WERI-Rb-1 (cell line): ENCODE data around the gene KLK12.

Experiments
- DNase-seq: peaks from one replicate; pipeline ENCODE4 v3.0.0-alpha.2; 2020
- H3K27ac ChIP-seq: fragments of 250-450 bp; sonication (Bioruptor Pico); 2 replicates; pipeline ENCODE4 v1.5.1; 2020; ENCODE audit warnings: mild to moderate bottlenecking, moderate library complexity
- H3K27me3 ChIP-seq: fragments of 250-450 bp; sonication (Bioruptor Pico); 2 replicates; pipeline ENCODE4 v1.5.1; 2021; ENCODE audit warnings: mild to moderate bottlenecking, low read depth, moderate library complexity; ENCODE audit not compliant: insufficient read depth, severe bottlenecking
- H3K36me3 ChIP-seq: fragments of 250-450 bp; sonication (Bioruptor Pico); 2 replicates; pipeline ENCODE4 v1.5.1; 2020; ENCODE audit warnings: mild to moderate bottlenecking, moderate library complexity
- H3K4me3 ChIP-seq: 2 replicates; pipeline ENCODE4 v1.5.1; 2011; ENCODE audit warnings: low read depth, mild to moderate bottlenecking, control low read depth, low read length
- H3K9me3 ChIP-seq: fragments of 250-450 bp; sonication (Bioruptor Pico); 2 replicates; pipeline ENCODE4 v1.5.1; 2021; ENCODE audit warnings: mild to moderate bottlenecking, moderate library complexity; ENCODE audit not compliant: severe bottlenecking
- CTCF ChIP-seq: IDR thresholded peaks from 2 replicates; pipeline ENCODE4 v1.5.1; 2011; ENCODE audit warnings: low read depth, mild to moderate bottlenecking, control low read depth, inconsistent platforms, low read length

Gene KLK12

GRCh38 chr19:51029718-51030117, 5.1 kb downstream of the KLK12 start:
- Histone ChIP-seq H3K27me3 (peaks cover 79% of the 10 kb centered on the region), H3K27ac (no peak overlapping the region), H3K9me3 (no peaks in the 10 kb centered on the region), H3K36me3 (no peaks in the 10 kb centered on the region), H3K4me3 (no peak overlapping the region)
- DNase-seq: no peak
- no peak for TF ChIP-seq CTCF

DNA sequence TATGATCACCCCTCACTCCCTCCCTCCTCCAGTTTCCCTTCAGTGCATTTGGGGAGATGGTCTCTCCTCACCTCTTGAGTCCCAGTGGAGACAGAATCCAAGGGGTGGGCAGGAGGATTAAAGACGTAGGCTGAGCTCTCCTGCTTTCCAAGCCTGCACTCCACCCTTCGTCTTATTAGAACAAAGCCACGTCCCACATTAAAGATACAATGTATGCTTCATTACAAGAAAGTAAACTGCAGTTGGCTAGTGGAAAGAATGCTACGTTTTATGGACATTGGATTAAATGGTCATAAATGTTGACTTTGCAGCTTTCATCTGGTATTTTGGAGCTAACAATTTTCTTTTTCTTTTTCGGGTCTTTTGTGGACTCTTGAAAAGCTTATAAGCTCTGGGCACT, 6.9 kb downstream of the KLK12 start:
- Histone ChIP-seq H3K4me3 (no peak overlapping the region), H3K36me3 (no peaks in the 10 kb centered on the region), H3K27ac (no peak overlapping the region), H3K9me3 (no peaks in the 10 kb centered on the region), H3K27me3 (peaks cover 74% of the 10 kb centered on the region)
- DNase-seq: no peak
- TF ChIP-seq CTCF: no peak

DNA sequence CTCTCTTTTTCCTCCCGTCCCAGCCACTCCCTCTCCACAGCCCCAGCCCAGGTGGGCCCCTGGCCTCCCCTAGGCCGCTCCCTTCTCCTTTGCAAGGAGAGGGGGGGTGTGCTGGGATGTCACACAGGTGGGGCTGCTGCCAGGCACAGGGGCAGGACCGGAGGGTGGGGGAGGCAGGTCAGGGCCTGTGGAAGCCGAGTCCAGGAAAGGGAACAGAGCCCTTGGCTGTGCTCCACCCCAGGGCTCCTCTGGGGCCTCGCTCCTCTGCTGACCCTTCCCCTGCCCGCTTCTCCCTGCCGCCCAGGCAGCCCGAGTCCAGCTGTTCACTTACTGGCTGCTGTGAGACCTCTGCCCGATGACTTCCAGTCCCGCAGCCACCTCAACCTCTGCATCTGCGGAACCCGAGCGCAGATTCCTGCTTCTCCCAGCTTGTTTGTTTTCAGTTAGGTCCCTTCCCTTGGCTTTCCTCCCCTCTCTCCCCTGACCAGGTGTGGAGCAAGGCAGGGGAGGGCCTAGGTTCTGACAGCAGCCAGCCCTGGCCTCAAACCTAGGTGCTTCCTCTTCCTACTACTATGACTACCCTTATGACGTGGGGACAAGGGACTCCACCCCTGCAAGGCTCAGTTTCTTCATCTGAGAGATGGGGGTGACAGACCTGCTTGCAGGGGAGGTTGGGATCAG, 7.5 kb downstream of the KLK12 start:
- H3K9me3 ChIP-seq: no peaks in the 10 kb centered on the region
- no peak overlapping the region for H3K27ac ChIP-seq
- no peak overlapping the region for H3K4me3 ChIP-seq
- no peaks in the 10 kb centered on the region for H3K36me3 ChIP-seq
- no peak for DNase-seq
- TF ChIP-seq CTCF: no peak
- peaks cover 74% of the 10 kb centered on the region for H3K27me3 ChIP-seq

DNA sequence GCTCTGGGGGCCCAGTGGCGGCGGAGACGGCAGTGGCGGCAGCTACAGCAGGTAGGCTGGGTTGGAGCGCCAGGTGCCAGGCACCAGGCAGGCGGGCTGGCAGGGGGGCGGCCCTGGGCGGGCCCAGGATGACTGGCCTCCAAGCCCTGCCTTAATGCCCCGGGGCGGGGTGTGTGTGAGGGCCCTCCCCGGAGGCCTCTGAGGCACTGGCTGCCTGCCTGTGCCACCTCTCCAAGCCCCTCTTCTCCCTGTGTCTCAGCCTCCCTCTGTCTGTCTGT, 8.3 kb downstream of the KLK12 start, which contains the start of gene KLK11:
TSS of gene KLK11 (minus strand) at position 63 of the 278 bp plus-strand sequence. CDS start 985 bp downstream, outside the sequence.
- no peaks in the 10 kb centered on the region for H3K9me3 ChIP-seq
- peaks cover 76% of the 10 kb centered on the region for H3K27me3 ChIP-seq
- no peaks in the 10 kb centered on the region for H3K36me3 ChIP-seq
- H3K4me3 ChIP-seq: no peak within 1 kb of the TSS
- no peak within 1 kb of the TSS for H3K27ac ChIP-seq
- no peak for TF ChIP-seq CTCF
- DNase-seq: no peak

DNA sequence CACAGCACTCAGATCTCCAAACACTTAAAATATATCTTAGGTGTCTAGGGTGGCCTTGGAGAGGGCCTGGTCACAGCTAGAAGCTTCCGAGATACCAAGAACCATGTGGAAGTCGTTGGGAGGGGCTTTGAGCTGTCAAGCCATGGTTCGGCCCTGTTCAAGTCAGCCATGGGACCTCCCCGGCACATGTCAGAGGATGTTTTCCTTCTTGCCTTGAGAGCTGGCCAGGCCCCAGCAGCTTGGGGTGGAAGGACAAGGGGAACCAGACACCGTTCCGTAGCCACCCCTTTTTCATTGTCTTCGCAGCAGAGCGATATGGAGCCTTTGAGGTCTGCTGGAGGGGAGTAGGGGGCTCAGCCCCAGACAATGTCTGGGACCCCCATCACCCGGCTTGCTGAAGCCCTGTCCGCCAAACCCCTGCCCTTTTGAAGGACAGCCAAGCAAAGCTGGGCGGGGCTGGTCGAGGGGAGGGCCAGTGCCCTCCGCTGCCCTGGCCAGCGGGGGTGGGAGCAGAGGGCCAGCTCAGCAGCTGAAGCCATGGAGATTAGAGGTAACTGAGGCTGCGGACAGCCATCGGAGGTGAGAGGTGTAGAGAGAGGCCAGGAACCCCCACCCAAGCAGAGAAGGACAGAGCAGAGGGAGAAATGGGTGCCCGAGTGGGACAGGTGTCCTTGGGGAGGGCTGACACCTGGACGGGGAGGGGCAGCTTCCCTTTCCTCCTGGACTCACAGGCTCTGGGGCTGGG, 8.8 kb downstream of the KLK12 start:
- no peaks in the 10 kb centered on the region for H3K9me3 ChIP-seq
- TF ChIP-seq CTCF: no peak
- DNase-seq: no peak
- no peaks in the 10 kb centered on the region for H3K36me3 ChIP-seq
- H3K4me3 ChIP-seq: no peak overlapping the region
- peaks cover 76% of the 10 kb centered on the region for H3K27me3 ChIP-seq
- H3K27ac ChIP-seq: no peak overlapping the region
